CD4-positive, alpha-beta T cell treated with Interleukin-2 at 100 ng/mL for 4 hours (primary cell): ENCODE results near the gene EHD1.
"Not testable (repeated sequence)": the region's sequence is repeated elsewhere in the genome, so short reads cannot be mapped to it uniquely, and the experiment has no call there.

Source experiments
- DNase-seq: peaks from one replicate; pipeline ENCODE4 v3.0.0-alpha.2; 2020; ENCODE audit warnings: low spot score

Gene EHD1

GRCh38 chr11:64826578-64827450, 51.6 kb downstream of the EHD1 start:
- no peak for DNase-seq

DNA sequence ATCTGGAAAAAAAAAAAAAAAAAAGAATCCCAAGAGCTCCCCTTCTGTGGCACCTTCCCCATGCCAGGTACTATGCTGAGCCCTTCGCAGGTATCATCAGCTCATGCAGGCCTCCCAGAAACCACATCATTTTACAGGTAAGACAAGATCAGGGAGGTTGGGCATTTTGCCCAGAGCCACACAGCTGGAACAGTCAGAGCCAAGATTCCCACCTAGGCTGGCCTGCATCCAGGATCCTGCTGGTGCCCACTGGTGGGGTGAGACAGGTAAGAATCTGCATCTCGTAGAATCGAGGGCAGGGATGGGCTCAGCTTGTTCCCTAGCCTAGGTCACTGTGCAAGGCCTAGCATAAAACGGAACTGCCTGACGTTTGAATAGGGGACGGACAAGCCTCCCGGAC, 52.4 kb downstream of the EHD1 start:
- DNase-seq = no peak

DNA sequence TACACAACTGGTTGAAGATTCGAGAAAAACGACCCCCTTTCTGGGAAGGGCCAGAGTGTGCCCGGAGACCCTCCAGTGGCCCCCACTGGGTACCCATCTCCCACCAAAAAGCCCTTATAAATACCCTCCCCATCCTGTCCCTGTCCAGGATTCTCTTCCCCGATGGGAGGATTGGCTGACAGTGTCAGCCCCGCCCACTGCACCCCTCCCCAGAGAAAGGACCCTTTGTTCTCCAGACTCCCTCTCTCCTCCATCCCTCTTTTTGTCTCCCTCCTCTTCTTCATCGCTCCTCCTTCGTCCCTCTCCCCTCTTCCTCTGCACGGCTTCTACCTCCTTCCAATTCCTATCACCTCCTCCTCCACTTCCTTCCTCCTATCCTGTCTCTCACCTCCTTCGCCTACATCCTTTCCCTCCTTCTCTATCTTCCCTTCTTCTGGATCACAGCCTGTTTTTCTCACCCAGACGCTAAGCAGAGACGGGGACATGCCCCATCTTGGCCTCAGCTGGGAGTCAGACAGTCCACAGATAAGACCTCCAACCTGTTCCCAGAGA, 54.8 kb downstream of the EHD1 start:
- no peak for DNase-seq

GRCh38 chr11:64817476-64817875, 60.9 kb downstream of the EHD1 start:
- DNase-seq = no peak

DNA sequence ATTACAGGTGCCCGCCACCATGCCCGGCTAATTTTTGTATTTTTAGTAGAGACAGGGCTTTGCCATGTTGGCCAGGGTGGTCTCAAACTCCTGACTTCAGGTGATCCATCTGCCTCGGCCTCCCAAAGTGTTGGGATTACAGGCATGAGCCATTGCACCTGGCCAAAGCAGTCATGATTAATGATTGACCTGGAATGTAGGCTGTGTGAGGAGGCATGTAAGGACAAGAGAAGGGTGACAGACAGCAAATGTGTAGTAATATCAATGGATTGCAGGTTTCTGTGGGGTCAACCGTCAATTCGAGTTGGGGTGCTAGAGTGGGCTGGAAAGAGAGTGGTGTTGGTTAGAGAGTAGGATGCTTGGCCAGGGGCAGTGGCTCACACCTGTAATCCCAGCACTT, 63.0 kb downstream of the EHD1 start:
- not testable (repeated sequence) for DNase-seq

DNA sequence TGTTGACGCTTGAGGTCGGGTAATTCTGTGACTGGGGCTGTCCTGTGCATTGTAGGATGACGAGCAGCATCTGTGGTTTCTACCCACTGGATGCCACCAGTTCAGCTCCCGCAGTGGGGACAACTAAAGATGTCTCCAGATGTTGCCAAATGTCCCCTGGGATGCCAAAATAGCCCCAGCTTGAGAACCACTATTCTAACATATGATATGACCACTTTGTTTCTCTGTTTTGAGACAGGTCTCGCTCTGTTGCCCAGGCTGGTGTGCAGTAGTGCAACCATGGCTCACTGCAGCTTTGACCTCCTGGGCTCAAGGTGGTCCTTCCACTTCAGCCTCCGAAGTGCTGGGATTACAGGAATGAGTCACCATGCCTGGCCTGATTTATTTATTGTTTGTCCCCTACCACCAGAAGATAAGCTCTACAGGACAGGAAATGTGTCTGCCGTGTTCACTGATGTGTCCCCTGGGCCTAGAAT, 63.7 kb downstream of the EHD1 start:
- no peak for DNase-seq

DNA sequence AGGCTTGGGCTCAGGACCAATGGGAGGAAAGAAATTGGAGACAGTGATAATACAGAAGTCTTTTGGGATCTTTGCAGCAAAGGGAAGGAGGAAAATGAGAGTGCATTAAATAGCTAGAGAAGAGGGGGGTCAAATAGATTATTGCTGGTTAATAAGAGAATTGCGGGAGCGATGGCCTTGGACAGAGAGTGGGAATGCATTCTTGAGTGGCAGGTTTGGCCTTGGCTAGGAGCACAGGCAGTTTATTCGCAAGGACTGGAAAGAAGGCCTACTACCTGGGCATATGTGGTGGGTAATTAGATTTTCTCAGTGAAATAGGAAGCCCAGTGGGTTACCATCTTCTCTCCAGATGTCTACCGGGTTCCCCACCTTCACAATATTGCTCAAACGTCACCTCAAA, 64.6 kb downstream of the EHD1 start:
- DNase-seq = no peak

DNA sequence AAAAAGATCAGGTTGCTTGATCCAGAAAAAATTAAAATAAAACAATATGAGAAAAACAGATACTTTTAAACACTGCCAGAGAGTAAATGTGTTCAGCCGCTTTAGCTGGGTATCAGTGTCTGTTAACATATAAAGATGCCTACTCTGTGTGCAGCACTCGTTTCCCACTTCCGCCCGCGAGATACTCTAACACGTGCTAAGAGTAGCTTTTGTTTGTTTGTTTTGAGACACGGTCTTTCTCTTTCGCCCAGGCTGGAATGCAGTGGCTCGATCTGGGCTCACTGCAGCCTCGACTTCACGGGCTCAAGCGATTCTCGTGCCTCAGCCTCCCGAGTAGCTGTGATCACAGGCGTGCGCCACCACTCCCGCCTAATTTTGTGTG, 67.5 kb downstream of the EHD1 start:
- DNase-seq = peak; percentile 32

DNA sequence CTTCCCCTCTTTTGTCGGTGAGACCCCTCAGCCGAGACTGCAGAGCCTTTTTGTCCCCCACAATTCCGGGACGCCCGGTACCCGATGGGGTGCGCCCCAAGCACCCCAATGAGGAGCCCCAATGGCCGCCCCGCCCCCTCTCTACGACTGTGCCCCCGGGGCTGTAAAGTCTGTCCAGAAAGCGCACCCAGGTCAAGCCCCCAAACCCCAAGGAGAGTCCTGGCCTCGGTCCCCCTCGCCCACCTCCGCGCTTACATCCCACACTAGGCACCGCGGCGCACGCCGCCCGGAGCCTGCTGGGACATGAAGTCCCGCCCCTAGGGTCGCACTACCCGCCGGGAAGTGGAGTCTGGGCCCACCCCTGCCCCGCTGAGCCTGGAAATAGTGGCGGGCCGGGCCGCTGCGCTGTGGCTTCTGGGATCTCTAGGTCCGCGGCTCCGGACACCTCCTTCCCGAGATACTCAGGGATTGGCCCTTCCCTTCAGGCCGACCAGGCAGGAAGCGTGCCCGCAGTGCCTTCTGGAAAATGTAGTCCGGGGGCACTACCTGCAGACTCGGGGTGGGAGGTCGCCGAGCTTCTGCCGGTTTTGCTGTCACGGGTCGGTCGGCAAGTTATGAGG, 68.0 kb downstream of the EHD1 start, which contains the start of gene MEN1:
TSS of gene MEN1 (minus strand) at position 281 of the 620 bp plus-strand sequence. CDS start 442 bp downstream, outside the sequence.
- DNase-seq = peak; percentile 77

DNA sequence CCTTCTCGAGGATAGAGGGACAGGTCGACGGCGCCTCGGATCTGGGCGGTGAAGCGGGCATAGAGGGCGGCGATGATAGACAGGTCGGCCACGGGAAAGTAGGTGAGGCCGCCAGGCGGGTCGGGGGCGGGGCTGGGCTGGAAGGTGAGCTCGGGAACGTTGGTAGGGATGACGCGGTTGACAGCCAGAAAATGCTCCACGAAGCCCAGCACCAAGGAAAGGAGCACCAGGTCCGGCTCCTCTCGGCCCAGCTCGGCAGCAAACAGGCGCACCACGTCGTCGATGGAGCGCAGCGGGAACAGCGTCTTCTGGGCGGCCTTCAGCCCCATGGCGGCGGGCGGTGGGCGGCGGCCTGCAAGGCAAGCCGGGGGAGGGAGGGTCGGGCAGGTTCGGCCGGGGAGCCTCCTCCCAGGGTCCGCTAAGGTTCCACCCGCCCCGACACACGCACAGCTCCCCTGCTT, 68.6 kb downstream of the EHD1 start:
- DNase-seq = no peak

- no peak for DNase-seq
These were observed 72.9 kb downstream of the EHD1 start for GRCh38 chr11:64805481-64805880.

- DNase-seq = no peak
These were observed 73.8 kb downstream of the EHD1 start for GRCh38 chr11:64804346-64805210.

- peak; percentile 7 for DNase-seq
These were observed 74.5 kb downstream of the EHD1 start for GRCh38 chr11:64803846-64804345.

- DNase-seq = peak; percentile 84
These were observed 75.1 kb downstream of the EHD1 start, which contains the start of gene MAP4K2 for GRCh38 chr11:64803158-64803845. Gene MAP4K2, minus strand, starts transcription at chr11:64803214. Its CDS starts 65 bp downstream, at chr11:64803149.

DNA sequence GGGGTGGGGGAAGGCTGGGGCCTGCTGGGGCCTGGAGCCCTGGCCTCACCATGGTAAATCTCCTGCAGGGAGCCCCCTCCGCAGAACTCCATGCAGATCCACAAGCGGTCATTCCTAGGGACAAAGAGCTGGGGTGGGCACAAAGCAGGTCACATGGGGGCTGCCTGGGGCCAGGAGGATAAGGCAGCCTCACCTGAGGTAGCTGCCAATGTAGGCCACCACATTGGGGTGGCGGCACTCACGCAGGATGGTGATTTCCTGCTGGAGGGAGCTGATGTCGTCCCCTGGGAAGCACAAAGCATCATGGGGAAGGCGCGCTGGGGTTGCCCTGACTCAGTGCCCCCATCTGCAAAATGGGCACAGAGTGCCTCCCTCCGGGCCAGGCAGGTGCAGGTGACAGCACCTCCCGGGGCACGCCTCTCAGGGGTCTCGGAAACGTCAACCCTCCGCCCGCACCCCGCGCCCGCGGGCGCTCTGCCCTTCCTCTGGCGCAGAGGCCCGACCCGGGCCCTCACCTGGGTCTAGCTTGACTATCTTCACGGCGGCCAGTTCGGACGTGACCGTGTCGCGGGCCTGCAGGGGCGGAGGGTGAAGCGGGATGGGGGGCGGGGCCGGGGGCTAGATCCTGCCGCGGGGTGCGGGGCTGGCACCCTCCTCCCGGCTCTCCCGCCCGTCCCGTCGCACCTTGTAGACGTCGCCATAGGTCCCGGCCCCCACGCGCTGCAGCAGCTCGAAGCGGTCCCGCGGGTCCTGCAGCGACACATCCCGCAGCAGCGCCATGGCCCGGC, 75.9 kb downstream of the EHD1 start:
- DNase-seq = peak; percentile 32
